ENCODE data around the gene GAS7.
"Not testable (repeated sequence)": the region's sequence is repeated elsewhere in the genome, so short reads cannot be mapped to it uniquely, and the experiment has no call there.

The GAS7 gene

DNA sequence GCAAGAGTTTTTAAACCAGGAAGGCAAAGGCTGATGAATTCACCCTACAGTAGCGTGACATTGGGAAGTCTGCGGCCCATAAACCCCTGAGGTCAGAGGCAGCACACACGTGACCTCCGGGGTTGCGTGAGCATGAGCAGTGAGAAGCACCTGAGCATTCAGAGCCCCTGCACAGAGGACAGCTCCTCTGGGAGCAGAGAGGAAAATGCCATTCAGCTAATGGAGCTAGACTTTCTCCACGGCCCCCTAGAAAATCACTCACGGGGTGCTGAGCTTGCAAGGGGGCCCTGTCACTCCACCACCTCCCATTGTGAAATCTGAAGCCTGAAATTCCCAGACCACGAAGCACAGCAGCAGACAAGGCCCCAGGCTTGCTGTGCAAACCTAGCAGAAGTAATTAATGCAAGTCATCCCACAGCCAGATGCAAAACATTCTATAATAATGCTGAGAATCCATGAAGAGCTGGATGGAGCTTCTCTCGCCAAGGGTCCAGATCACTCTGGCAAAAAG is 178.4 kb downstream of the GAS7 start:
- DNase-seq (ENCODE audit: low read depth), result no peak

DNA sequence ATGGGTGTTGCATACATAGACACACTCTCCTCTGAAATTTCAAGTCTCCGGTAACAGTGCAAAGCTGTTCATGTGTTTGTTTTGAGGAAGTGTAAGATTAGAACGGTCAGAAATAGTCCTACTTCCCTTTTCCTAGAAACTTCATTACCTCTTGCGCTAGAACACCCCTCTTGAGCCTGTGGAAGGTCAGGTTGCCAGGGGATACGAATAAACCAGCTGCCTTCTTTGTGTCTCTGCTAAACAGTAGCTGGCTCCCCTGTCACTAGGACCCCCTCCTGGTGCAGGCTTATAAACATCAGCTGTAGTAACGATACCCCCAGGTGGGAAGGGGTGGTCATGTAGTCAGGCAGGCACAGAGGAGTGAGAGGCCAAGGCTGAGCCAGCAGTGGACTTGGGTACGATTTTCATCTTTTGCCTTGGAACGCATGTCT is 179.9 kb downstream of the GAS7 start:
- TF ChIP-seq, protein P1, sequence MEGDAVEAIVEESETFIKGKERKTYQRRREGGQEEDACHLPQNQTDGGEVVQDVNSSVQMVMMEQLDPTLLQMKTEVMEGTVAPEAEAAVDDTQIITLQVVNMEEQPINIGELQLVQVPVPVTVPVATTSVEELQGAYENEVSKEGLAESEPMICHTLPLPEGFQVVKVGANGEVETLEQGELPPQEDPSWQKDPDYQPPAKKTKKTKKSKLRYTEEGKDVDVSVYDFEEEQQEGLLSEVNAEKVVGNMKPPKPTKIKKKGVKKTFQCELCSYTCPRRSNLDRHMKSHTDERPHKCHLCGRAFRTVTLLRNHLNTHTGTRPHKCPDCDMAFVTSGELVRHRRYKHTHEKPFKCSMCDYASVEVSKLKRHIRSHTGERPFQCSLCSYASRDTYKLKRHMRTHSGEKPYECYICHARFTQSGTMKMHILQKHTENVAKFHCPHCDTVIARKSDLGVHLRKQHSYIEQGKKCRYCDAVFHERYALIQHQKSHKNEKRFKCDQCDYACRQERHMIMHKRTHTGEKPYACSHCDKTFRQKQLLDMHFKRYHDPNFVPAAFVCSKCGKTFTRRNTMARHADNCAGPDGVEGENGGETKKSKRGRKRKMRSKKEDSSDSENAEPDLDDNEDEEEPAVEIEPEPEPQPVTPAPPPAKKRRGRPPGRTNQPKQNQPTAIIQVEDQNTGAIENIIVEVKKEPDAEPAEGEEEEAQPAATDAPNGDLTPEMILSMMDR (IDR thresholded peaks at IDR 0.05; ENCODE audit: control insufficient read depth, insufficient read depth, low read depth, low read length, missing control alignments), result no peak
- DNase-seq (ENCODE audit: low read depth), result no peak
- no peak overlapping the region for H3K4me3 ChIP-seq (ENCODE audit: control insufficient read depth, low read depth, low read length)

More for the DNA sequence above, 178.4 kb downstream of the GAS7 start:
- H3K4me3 ChIP-seq (ENCODE audit: control insufficient read depth, low read depth, low read length), result no peak overlapping the region
- TF ChIP-seq, protein P1 (IDR thresholded peaks at IDR 0.05; ENCODE audit: control insufficient read depth, insufficient read depth, low read depth, low read length, missing control alignments), result no peak

DNA sequence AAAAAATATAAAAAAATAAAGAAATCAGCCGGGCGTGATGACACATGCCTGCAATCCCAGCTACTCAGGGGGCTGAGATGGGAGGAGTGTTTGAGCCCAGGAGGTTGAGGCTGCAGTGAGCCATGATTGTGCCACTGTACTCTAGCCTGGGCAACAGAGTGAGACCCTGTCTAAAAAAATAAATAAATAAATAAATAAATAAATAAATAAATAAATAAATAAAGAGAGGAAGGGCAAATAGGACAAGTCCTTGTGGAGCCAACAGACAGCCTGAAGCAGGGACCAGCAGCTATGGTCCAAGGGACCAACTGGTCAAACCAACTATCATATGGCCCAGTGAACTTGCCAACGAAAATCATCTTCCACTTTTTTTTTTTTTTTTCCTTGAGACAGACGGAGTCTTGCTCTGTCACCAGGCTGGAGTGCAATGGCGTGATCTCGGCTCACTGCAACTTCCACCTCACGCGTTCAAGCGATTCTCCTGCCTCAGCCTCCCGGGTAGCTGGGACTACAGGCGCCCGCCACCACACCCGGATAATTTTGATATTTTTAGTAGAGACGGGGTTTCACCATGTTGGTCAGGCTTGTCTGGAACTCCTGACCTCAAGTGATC is 181.3 kb downstream of the GAS7 start:
- not testable (repeated sequence) for H3K4me3 ChIP-seq (ENCODE audit: control insufficient read depth, low read depth, low read length); DNase-seq (ENCODE audit: low read depth)

DNA sequence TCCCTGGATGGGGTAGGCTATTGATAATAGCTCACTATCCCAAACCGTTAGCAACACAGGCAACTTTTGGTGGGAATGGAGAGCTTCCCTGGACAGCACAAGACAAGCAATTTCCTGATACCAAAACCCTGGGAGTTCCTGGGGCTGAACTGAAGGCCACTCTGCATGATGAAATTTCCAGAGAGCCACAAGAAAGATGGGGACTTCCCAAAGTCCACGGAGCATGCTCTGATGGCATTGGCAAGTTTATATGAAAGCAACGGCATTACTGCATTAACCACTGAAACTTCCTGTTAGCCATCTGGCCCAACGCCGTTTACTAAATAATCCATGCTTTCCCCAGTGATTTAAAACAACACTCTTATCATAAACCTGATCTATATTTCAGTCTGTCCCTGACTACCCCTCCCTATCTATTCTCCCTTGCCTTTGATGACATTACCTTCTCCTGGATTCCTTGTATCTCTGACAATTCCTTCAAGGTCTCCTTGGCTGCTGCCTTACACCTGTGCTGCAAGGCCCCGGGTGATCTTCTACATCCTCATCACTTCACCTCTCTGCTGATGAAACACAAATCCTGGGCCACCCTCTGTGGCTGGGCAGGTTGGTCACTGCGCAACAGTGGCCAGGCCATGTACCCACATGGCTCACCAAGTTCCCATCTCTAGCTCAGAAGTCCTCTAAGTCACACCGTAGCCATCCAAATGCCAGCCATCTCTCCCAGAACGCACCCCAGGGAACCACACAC is 184.9 kb downstream of the GAS7 start:
- no peak overlapping the region for H3K4me3 ChIP-seq (ENCODE audit: control insufficient read depth, low read depth, low read length)
- TF ChIP-seq, protein P1 (IDR thresholded peaks at IDR 0.05; ENCODE audit: control insufficient read depth, insufficient read depth, low read depth, low read length, missing control alignments), result no peak
- no peak for DNase-seq (ENCODE audit: low read depth)

DNA sequence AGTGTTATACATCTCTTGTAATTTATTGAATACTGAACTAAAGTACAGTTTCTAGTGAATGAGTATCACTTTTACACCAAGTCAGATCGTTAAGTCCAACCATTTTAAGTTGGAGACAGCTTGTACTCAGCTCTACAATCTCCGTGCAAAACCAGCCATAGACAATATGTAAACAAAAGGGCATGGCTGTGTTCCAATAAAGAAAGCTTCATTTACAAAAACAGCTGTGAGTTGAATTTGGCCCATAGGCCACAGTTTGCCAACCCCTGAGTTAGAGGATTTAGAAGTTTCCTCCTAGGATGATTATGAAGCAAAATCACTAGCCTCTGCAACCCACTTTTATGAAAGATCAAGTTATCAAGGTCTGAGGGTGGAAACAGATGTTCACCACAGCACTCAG is 187.7 kb downstream of the GAS7 start:
- H3K4me3 ChIP-seq (ENCODE audit: control insufficient read depth, low read depth, low read length), result no peak overlapping the region
- TF ChIP-seq, protein P1 (IDR thresholded peaks at IDR 0.05; ENCODE audit: control insufficient read depth, insufficient read depth, low read depth, low read length, missing control alignments), result no peak
- no peak for DNase-seq (ENCODE audit: low read depth)

DNA sequence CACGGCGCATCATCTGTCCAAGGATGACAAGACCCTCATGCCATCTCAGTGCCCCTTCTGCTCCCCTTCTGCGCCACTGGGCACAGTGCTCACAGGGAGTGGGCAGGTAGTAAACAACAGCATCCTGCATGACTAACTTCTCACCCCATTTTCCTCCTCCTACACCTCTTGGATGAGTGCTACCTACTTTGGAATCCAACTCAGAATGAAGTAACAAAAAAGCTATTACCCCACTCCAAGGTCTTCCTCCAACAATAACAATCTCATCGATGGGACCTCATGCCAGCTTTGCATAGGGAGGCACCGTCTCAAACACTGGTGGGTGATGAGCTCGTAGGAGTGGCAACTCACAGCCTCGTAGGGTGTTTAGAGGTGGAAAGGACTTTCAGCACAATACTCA is 194.7 kb downstream of the GAS7 start:
- H3K4me3 ChIP-seq (ENCODE audit: control insufficient read depth, low read depth, low read length), result no peak overlapping the region
- TF ChIP-seq, protein P1 (IDR thresholded peaks at IDR 0.05; ENCODE audit: control insufficient read depth, insufficient read depth, low read depth, low read length, missing control alignments), result no peak
- no peak for DNase-seq (ENCODE audit: low read depth)

DNA sequence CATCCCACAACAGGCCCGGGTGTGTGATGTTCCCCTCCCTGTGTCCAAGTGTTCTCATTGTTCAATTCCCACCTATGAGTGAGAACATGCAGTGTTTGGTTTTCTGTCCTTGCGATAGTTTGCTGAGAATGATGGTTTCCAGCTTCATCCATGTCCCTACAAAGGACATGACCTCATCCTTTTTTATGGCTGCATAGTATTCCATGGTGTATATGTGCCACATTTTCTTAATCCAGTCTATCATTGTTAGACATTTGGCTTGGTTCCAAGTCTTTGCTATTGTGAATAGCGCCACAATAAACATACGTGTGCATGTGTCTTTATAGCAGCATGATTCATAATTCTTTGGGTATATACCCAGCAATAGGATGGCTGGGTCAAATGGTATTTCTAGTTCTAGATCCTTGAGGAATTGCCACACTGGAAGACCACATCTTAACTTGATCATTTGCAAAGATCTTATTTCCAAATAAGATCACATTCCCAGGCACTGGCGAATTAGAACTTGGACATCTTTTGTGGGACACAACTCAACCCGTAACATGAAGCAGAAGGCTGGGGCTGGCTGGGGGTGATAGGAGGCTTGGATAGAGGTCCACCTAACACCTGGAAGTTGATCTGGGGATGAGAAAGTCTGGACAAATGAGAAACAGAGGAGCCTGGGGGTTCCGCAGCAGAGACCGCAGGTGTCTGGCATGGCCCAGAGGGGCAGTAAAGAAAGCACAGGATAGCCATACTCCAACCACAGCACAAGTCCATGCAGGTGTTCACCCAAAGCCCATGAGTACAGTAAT is 195.6 kb downstream of the GAS7 start:
- not testable (repeated sequence) for DNase-seq (ENCODE audit: low read depth); H3K4me3 ChIP-seq (ENCODE audit: control insufficient read depth, low read depth, low read length)

Measured in AG09309 (cell line).